PC-9 (cell line): ENCODE results near the gene NKPD1.

Experiments
- EZH2 ChIP-seq: fragments of 200-600 bp; sonication (generic); IDR thresholded peaks from 2 replicates; pipeline ENCODE4 v1.8.0; 2017; ENCODE audit warnings: antibody characterized with exemption, low read depth
- TF ChIP-seq, protein P1 (sequence below): fragments of 200-600 bp; sonication (generic); conservative IDR thresholded peaks from 2 replicates; pipeline ENCODE4 v1.6.1; 2017; ENCODE audit warnings: mixed run types, antibody characterized with exemption, mild to moderate bottlenecking, moderate library complexity

DNA sequence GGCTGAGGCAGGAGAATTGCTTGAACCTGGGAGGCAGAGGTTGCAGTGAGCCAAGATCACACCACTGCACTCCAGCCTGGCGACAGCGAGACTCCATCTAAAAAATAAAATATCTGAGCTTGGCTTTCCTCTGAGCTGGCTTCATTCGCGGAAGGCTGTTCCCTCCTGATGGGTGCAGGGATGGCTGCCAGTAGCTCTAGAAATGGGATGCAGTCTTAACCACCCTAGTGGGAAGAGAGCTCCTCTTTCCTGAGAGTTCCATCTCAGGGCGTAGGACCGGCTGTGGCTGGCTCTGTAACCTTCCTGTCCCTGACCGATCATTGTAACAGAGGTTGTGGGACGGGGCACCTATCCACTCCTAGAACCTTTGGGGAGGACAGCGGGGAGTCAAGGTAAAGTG lies 35.4 kb downstream of the NKPD1 start:
- TF ChIP-seq, protein P1, sequence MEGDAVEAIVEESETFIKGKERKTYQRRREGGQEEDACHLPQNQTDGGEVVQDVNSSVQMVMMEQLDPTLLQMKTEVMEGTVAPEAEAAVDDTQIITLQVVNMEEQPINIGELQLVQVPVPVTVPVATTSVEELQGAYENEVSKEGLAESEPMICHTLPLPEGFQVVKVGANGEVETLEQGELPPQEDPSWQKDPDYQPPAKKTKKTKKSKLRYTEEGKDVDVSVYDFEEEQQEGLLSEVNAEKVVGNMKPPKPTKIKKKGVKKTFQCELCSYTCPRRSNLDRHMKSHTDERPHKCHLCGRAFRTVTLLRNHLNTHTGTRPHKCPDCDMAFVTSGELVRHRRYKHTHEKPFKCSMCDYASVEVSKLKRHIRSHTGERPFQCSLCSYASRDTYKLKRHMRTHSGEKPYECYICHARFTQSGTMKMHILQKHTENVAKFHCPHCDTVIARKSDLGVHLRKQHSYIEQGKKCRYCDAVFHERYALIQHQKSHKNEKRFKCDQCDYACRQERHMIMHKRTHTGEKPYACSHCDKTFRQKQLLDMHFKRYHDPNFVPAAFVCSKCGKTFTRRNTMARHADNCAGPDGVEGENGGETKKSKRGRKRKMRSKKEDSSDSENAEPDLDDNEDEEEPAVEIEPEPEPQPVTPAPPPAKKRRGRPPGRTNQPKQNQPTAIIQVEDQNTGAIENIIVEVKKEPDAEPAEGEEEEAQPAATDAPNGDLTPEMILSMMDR = no peak
- TF ChIP-seq EZH2 = no peak
